GM12878 (cell line): ENCODE data around the gene IRAK3. TPM values are rescaled to one million over a fixed set of nuclear protein-coding genes. Genes with fewer than 3 reads are reported as not detected.

ENCODE experiments used
- ATAC-seq: fragments of 200-7000 bp; cut with Tn5 transposase; 3 replicates; pipeline ENCODE4 v1.9.1; 2020; ENCODE audit warnings: mild to moderate bottlenecking, moderate library complexity
- BruUV-seq: library from RNA; stranded (reverse); fragments of 400-500 nt; replicated peaks from 2 replicates; lab custom pipeline; 2021; lab: Mats Ljungman, UMichigan
- CTCF ChIA-PET: fragments of 300-600 bp; sonication (Branson Sonifier 250); formaldehyde crosslinking; extraction: SDS; loops from one replicate; lab custom pipeline; 2021; ENCODE audit warnings: inconsistent platforms; lab: Yijun Ruan, JAX
- POLR2A ChIA-PET: fragments of 350-600 bp; formaldehyde crosslinking; extraction: SDS; loops from one replicate; lab custom pipeline; 2021; ENCODE audit warnings: inconsistent platforms; lab: Charles Lee
- RAD21 ChIA-PET: fragments of 300-600 bp; sonication (Branson Sonifier 250); formaldehyde crosslinking; loops from one replicate; lab custom pipeline; 2023; ENCODE audit warnings: antibody characterized with exemption; ENCODE audit not compliant: unreplicated experiment; lab: Charles Lee
- SMC1A ChIA-PET: fragments of 300-600 bp; sonication (Branson Sonifier 250); formaldehyde crosslinking; loops from one replicate; lab custom pipeline; 2023; ENCODE audit not compliant: unreplicated experiment, uncharacterized antibody; lab: Charles Lee
- DNase-seq: peaks from one replicate; pipeline ENCODE4 v3.0.0-alpha.2; 2011; ENCODE audit warnings: low read depth, low spot score
- FAIRE-seq: peaks from 3 replicates; lab custom pipeline; 2011; peaks lifted over from hg19 to GRCh38; lab: Jason Lieb, UNC
- H2AFZ ChIP-seq: 2 replicates; pipeline ENCODE4 v1.6.0; 2011; ENCODE audit warnings: low read depth, low read length, control low read depth; ENCODE audit not compliant: control insufficient read depth
- H3K27ac ChIP-seq: 2 replicates; pipeline ENCODE4 v1.5.1; 2011; ENCODE audit warnings: control low read depth; ENCODE audit not compliant: control insufficient read depth, insufficient read depth
- H3K27me3 ChIP-seq, 2 experiments: replicated peaks in 1 of 2; 2 replicates each; pipeline versions ENCODE4 v1.6.0 to v1.6.1; 2011; ENCODE audit warnings: low read length in 1 of 2; ENCODE audit not compliant: control insufficient read depth in 2 of 2, insufficient read depth in 2 of 2
- H3K36me3 ChIP-seq, 2 experiments: 2 replicates each; pipeline ENCODE4 v1.5.1; 2011; ENCODE audit warnings: low read length in 1 of 2; ENCODE audit not compliant: control insufficient read depth in 2 of 2, insufficient read depth in 2 of 2
- H3K4me1 ChIP-seq: 2 replicates; pipeline ENCODE4 v1.6.1; 2011; ENCODE audit warnings: mild to moderate bottlenecking, low read length, moderate library complexity, mixed read lengths; ENCODE audit not compliant: control insufficient read depth, insufficient read depth
- H3K4me2 ChIP-seq: 2 replicates; pipeline ENCODE4 v1.6.0; 2011; ENCODE audit warnings: control low read depth; ENCODE audit not compliant: control insufficient read depth, insufficient read depth
- H3K4me3 ChIP-seq: fragments of 200-600 bp; sonication (generic); 2 replicates; pipeline ENCODE4 v1.5.1; 2016
- H3K79me2 ChIP-seq: 2 replicates; pipeline ENCODE4 v1.6.0; 2011; ENCODE audit warnings: low read length; ENCODE audit not compliant: control insufficient read depth, insufficient read depth
- H3K9ac ChIP-seq: 2 replicates; pipeline ENCODE4 v1.8.0; 2011; ENCODE audit warnings: low read length, control low read depth, mixed read lengths; ENCODE audit not compliant: control insufficient read depth, insufficient read depth
- H3K9me3 ChIP-seq: replicated peaks from 3 replicates; pipeline ENCODE4 v1.5.1; 2011; ENCODE audit warnings: mild to moderate bottlenecking, low read length; ENCODE audit not compliant: control insufficient read depth, insufficient read depth
- H4K20me1 ChIP-seq: 2 replicates; pipeline ENCODE4 v1.6.0; 2011; ENCODE audit not compliant: control insufficient read depth, insufficient read depth
- ATF7 ChIP-seq: fragments of 450-650 bp; IDR thresholded peaks from 2 replicates; pipeline ENCODE4 v1.6.1; 2016; ENCODE audit warnings: low read depth, mild to moderate bottlenecking
- BCL11A ChIP-seq: IDR thresholded peaks from 2 replicates; pipeline ENCODE4 v1.6.1; 2011; ENCODE audit warnings: low read depth, low read length
- E2F4 ChIP-seq: IDR thresholded peaks from 2 replicates; pipeline ENCODE4 v1.6.1; 2012; ENCODE audit warnings: low read depth, low read length, improper control_type of control experiment
- KLF5 ChIP-seq: fragments of 450-650 bp; IDR thresholded peaks from 2 replicates; pipeline ENCODE4 v1.6.1; 2014; ENCODE audit warnings: mild to moderate bottlenecking; ENCODE audit not compliant: partially characterized antibody
- MLLT1 ChIP-seq: fragments of 450-650 bp; IDR thresholded peaks from 2 replicates; pipeline ENCODE4 v1.6.1; 2016; ENCODE audit warnings: mild to moderate bottlenecking
- NFIC ChIP-seq: IDR thresholded peaks from 2 replicates; pipeline ENCODE4 v1.6.1; 2012; ENCODE audit warnings: low read depth, mild to moderate bottlenecking, inconsistent platforms, low read length, moderate library complexity
- SMAD1 ChIP-seq: fragments of 450-650 bp; IDR thresholded peaks from 2 replicates; pipeline ENCODE4 v1.6.1; 2018; ENCODE audit warnings: mild to moderate bottlenecking, low read depth; ENCODE audit not compliant: partially characterized antibody
- WRNIP1 ChIP-seq: IDR thresholded peaks from 2 replicates; pipeline ENCODE4 v1.6.1; 2011; ENCODE audit warnings: low read depth, low read length, improper control_type of control experiment, borderline replicate concordance
- ZNF217 ChIP-seq: fragments of 450-650 bp; IDR thresholded peaks from 2 replicates; pipeline ENCODE4 v1.6.1; 2017; ENCODE audit warnings: antibody characterized with exemption, mild to moderate bottlenecking
- ZNF274 ChIP-seq: IDR thresholded peaks from one replicate; pipeline ENCODE4 v1.8.0; 2011; ENCODE audit not compliant: insufficient read length, insufficient read depth
- ZNF384 ChIP-seq: IDR thresholded peaks from 2 replicates; pipeline ENCODE4 v1.6.1; 2012; ENCODE audit warnings: low read depth, mild to moderate bottlenecking, low read length, improper control_type of control experiment, borderline replicate concordance
- WGBS: methylation state at CpG from one replicate; pipeline ENCODE4 v1.1.6; 2016; ENCODE audit warnings: low lambda C conversion rate; ENCODE audit not compliant: insufficient replicate concordance, insufficient coverage; ENCODE audit errors: missing lambda C conversion rate; 5-methylcytosine and 5-hydroxymethylcytosine counted together
- in situ Hi-C: fragments of 300-500 bp; cut with MboI; formaldehyde crosslinking; loops from 9 replicates; pipeline ENCODE4 v1.14.3; 2018; ENCODE audit warnings: mixed read lengths
- intact Hi-C: fragments of 100-400 bp; cut with micrococcal nuclease; formaldehyde crosslinking; loops from one replicate; pipeline ENCODE4 v1.14.2; 2022; ENCODE audit not compliant: unreplicated experiment
- polyA plus RNA-seq, 11 experiments: library from polyadenylated mRNA; depleted of rRNA in 4 of 11; unstranded in 6 of 11; stranded (reverse) in 5 of 11; fragments of >200 nt; fragmentation: Nextera tagmentation in 4 of 11; fragmentation: Illumina TruSeq in 1 of 11; extraction: Ambion mirVana in 4 of 11; extraction: Trizol in 1 of 11; gene quantifications; 1 replicate in 1 of 11; 2 replicates in 10 of 11; pipeline versions ENCODE4 v1.2.1 to v1.2.3, GENCODE V29; 2011 to 2016; ENCODE audit warnings: inconsistent platforms in 2 of 11, missing spikeins in 2 of 11, low read depth in 1 of 11
- total RNA-seq, 4 experiments: library from RNA; depleted of rRNA in 3 of 4; stranded (reverse); fragments of >200 nt in 3 of 4; fragmentation: Illumina TruSeq in 1 of 4; extraction: Trizol in 1 of 4; gene quantifications; 2 replicates each; pipeline versions ENCODE4 v1.2.1 to v1.2.3, GENCODE V29; 2013 to 2021

IRAK3 gene
- total and polyA plus RNA-seq, 10 of the 15 experiments (the other 5 are each of a cell fraction or from before 2014, with no cell fraction given): 1.4 to 14.1 (median 5.4) TPM

DNA sequence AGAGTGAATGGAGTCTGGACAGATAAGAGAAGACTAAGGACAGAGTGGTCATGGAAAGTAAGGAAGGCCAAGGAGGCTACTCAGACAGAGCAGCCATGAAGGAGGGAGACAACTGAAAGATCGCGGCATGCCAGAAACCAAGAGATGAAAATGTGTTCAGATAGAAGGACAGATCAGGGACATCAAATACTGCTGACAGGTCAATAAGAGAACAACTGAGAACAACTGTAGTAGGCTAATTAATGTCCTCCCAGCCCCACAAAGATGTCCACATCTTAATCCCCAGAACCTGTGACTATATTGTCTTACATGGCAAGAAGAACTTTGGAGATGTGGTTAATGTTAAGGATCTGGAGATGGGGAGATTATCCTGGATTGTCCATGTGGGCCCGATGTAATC lies 98.3 kb downstream of the IRAK3 start:
- Histone ChIP-seq H3K4me2 (no peak overlapping the region), H3K9me3 (no peaks in the 10 kb centered on the region), H3K9ac (no peak overlapping the region), H2AFZ (no peak overlapping the region), H3K27ac (no peak overlapping the region), H3K4me3 (no peak overlapping the region), H3K27me3 (no peaks in the 10 kb centered on the region; a peak in 1 of 4 replicates), H3K36me3 (no peaks in the 10 kb centered on the region), H3K4me1 (no peaks in the 10 kb centered on the region), H3K79me2 (no peaks in the 10 kb centered on the region)
- 96% methylated on average over 3 of the region's 3 CpGs for WGBS
- DNase-seq (no peak), FAIRE-seq (no peak), ATAC-seq (no peak)
- RAD21 ChIA-PET: no interaction called here
- SMC1A ChIA-PET: no interaction called here
- intact Hi-C loops: no loop called here
- CTCF ChIA-PET: no interaction called here
- POLR2A ChIA-PET: no interaction called here
- BruUV-seq: no TSS peak
- in situ Hi-C loops: no loop called here
- TF ChIP-seq BCL11A (no peak), NFIC (no peak), MLLT1 (no peak), ZNF217 (no peak), KLF5 (no peak), SMAD1 (no peak), WRNIP1 (no peak), ZNF274 (no peak), ATF7 (no peak), ZNF384 (no peak), E2F4 (no peak)
- TF ChIP-seq, all 136 proteins: peak for 0
- no peaks in the 10 kb centered on the region for H4K20me1 ChIP-seq
